Stimulated activated CD4-positive, alpha-beta T cell treated with anti-CD3 and anti-CD28 coated beads, TNF-alpha, amount 100 ng/mL, for 48 hours (primary cell): ENCODE data around the gene ID1.
"Not testable (repeated sequence)": the region's sequence is repeated elsewhere in the genome, so short reads cannot be mapped to it uniquely, and the experiment has no call there.

Experiments used
- DNase-seq, 3 donors: peaks; one replicate each; pipeline ENCODE4 v3.0.0-alpha.2; 2020; ENCODE audit warnings: low read depth in 3 of 3

Gene ID1

DNA sequence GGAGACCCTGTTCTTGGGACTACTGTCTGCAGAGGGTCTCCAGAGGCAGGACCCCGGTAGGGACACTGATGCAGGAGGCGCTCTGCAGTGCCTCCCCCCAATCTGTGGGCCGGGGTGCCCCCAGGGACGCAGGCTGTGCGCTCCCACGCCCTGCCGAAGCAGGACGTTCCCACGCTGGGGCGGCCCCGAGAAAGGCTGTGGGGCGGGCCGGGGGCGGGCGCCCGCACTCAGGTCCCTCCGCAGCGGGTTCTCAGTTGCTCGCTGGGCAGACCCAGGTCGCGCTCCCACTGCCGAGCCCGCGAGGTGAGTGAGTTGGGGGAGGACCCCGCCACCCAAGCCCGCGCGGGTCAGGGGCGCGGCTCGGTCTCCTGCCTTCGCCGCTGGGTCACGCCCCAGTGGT is 32.6 kb downstream of the ID1 start, which contains the start of gene COX4I2:
Gene COX4I2 (plus strand): TSS at position 253 of the 400 bp plus-strand sequence. CDS start 1,106 bp downstream, outside the sequence.
- no peak for DNase-seq

- DNase-seq: no peak
Observed at GRCh38 chr20:31638317-31638716, 33.2 kb downstream of the ID1 start.

DNA sequence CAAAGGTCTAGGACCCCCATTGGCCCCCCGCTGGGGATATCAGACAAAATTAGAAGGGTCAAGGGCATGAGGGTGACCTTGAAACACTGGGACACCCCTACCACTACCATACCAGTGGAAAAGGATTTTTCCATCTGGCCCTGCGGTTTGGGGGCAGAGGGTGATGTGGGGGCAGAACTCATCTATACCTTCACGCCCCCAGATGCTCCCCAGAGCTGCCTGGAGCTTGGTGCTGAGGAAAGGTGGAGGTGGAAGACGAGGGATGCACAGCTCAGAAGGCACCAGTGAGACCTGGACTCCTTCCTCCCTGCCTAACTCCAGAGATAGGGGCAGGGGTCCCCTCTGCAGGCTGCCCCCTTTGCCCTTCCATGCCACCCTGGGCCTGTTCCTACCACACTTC is 33.7 kb downstream of the ID1 start:
- no peak for DNase-seq

GRCh38 chr20:31640259-31640658 is 35.2 kb downstream of the ID1 start:
- no peak for DNase-seq

DNA sequence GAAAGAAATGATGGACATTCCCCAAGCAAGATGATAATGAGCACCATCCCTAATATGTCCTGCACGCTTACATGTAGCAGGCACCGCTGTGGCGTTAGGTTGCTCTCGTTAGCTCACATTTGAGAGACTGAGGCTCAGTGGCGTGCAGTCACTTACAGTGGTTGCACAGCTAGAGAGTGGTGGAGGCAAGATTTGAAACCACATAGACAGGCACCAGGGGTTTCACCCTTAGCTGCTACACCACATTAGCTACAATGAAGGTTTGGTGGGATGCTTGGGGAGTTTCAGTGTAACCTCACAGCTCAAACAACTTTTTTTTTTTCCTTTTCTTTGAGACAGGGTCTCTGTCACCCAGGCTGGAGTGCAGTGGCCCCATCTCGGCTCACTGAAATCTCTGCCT is 36.3 kb downstream of the ID1 start:
- DNase-seq: no peak

DNA sequence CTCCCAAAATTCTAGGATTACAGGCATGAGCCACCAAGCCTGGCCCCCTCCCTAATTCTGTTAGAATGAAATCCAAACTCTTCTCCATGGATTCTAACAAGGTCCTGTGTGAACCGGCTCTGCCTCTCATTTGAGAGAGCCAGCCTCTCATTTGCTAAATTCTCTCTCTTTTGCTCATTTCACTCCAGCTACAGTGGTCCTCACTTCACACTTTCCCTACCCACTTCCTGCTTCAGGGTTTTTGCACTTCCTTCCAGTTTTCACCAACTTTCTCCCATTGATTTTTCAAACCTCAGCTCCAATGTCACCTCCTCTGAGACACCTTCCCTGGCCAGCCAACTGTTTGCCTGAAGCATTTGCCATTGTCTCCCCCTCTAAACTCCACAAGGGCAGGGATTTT is 37.7 kb downstream of the ID1 start:
- no peak for DNase-seq

DNA sequence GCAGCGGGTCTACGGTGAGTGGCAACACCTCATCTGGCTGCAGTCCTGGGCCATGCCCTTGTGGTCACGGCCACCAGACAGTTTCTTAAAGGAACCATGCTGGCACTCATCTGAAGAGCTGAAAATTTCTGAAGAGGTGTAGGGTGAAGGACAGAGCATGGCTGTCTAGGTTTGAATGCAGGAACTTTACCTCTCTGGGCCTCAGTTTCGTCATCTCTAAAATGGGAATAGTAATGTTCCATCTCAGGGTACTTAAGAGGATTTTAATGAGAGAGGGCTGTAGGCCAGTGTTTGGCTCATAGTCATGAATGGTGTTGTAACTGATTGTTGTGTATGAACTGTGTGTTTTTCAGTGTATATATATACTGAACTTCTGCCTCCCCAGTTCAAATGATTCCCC is 38.4 kb downstream of the ID1 start:
- DNase-seq: no peak

GRCh38 chr20:31644701-31645100 is 39.6 kb downstream of the ID1 start:
- no peak for DNase-seq

GRCh38 chr20:31648104-31648503 is 43.0 kb downstream of the ID1 start:
- DNase-seq: not testable (repeated sequence)

DNA sequence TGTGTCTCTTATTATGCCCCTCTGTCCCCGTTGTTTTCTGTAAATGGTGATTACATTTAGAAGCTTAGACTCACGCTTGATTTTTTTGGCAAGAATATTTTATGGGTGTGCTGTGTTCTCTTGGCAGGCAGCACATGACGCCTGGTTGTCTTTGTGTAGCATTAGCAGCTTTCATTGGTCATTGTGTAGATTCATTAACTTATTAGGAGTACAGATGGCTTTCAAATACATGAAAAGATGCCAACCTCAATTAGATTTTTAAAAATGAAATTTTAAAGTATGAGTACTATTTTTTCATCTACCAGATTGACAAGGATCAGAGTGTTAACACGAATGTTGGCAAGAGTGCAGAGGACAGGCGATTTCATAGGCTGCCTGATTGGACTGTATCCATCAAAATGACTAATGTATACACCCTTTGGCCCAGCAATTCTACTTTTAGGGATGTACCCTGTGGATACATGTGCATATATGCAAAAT is 47.9 kb downstream of the ID1 start:
- no peak for DNase-seq

- no peak for DNase-seq
Observed at GRCh38 chr20:31653561-31653960, 48.5 kb downstream of the ID1 start.

- DNase-seq: no peak
Observed at GRCh38 chr20:31654534-31654933, 49.4 kb downstream of the ID1 start.
